ENCODE data around the gene FLII. TPM values are rescaled to one million over a fixed set of nuclear protein-coding genes. Genes with fewer than 3 reads are reported as not detected.

The FLII gene
- polyA plus RNA-seq, 1 of the 3 experiments (the other 2 are of a cell fraction), result 244 TPM

GRCh38 chr17:18241229-18241871, 17.2 kb downstream of the FLII start (continued):
- TF ChIP-seq REST (IDR thresholded peaks at IDR 0.05; ENCODE audit: low read depth, low read length) (no peak), CTCF (IDR thresholded peaks at IDR 0.05) (no peak), FOXM1 (IDR thresholded peaks at IDR 0.05; ENCODE audit: low read depth) (no peak)

- 95% methylated on average over 16 of the region's 19 CpGs for WGBS (ENCODE audit: low lambda C conversion rate)
- Histone ChIP-seq H3K79me2 (ENCODE audit: insufficient read depth) (no peaks in the 10 kb centered on the region), H3K9me2 (no peaks in the 10 kb centered on the region), H3K4me1 (ENCODE audit: control insufficient read depth in 1 of 2, insufficient read depth in 2 of 2, low read depth in 1 of 2, low read length in 1 of 2) (peaks cover 0 to 2% of the 10 kb centered on the region in 2 experiments; a peak in 2 of 4 replicates), H3K4me3 (ENCODE audit: low read depth in 2 of 2, low read length in 1 of 2) (no peak overlapping the region), H3K27ac (ENCODE audit: low read depth in 2 of 2, low read length in 1 of 2) (no peak overlapping the region), H4K20me1 (ENCODE audit: insufficient read depth) (no peaks in the 10 kb centered on the region), H3K4me2 (no peak overlapping the region), H3K9ac (no peak overlapping the region), H2AFZ (ENCODE audit: low read depth) (no peak overlapping the region), H3K9me3 (no peaks in the 10 kb centered on the region), H3K27me3 (ENCODE audit: insufficient read depth) (no peaks in the 10 kb centered on the region), H3K36me3 (replicated peaks in 1 of 2; ENCODE audit: control insufficient read depth in 1 of 2, insufficient read depth in 2 of 2, low read length in 1 of 2) (peaks cover 6 to 41% of the 10 kb centered on the region in 2 experiments), H3F3A (replicated peaks; ENCODE audit: insufficient read depth) (peaks cover 2% of the 10 kb centered on the region)
- TF ChIP-seq FOXM1 (IDR thresholded peaks at IDR 0.05; ENCODE audit: low read depth) (no peak), ZBTB33 (IDR thresholded peaks at IDR 0.05; ENCODE audit: borderline replicate concordance, low read depth) (no peak), MEF2A (IDR thresholded peaks at IDR 0.05; ENCODE audit: borderline replicate concordance, low read depth) (no peak), REST (IDR thresholded peaks at IDR 0.05; ENCODE audit: low read depth, low read length) (no peak), RAD21 (IDR thresholded peaks at IDR 0.05; ENCODE audit: low read length) (no peak), RFX5 (IDR thresholded peaks at IDR 0.05; ENCODE audit: low read length) (no peak), NFIC (IDR thresholded peaks at IDR 0.05; ENCODE audit: borderline replicate concordance) (no peak), SMC3 (IDR thresholded peaks at IDR 0.05; ENCODE audit: low read depth, low read length) (no peak)
- ChIA-PET POLR2A (no interaction called here), CTCF (interaction anchor here (0.9 to 1.3 kb wide), 2 partner anchors 8 to 23 kb away, joined by 3 to 5 read pairs; no protein-coding TSS in a partner anchor)
- no peak for DNase-seq
Measured at GRCh38 chr17:18240449-18240848, 18.1 kb downstream of the FLII start.

Measured in SK-N-SH (cell line).